GM12878 (cell line): ENCODE measurements around the gene ATP13A4. TPM values are rescaled to one million over a fixed set of nuclear protein-coding genes. Genes with fewer than 3 reads are reported as not detected.

Source experiments
- ATF7 ChIP-seq: fragments of 450-650 bp; IDR thresholded peaks from 2 replicates; pipeline ENCODE4 v1.6.1; 2016; ENCODE audit warnings: low read depth, mild to moderate bottlenecking
- CBX5 ChIP-seq: sonication (generic); IDR thresholded peaks from 2 replicates; pipeline ENCODE4 v1.6.1; 2016; ENCODE audit warnings: low read depth, moderate library complexity, mild to moderate bottlenecking, inconsistent platforms
- EED ChIP-seq: sonication (generic); IDR thresholded peaks from 2 replicates; pipeline ENCODE4 v1.6.1; 2016; ENCODE audit warnings: antibody characterized with exemption, low read depth
- EZH2 ChIP-seq: IDR thresholded peaks from 2 replicates; pipeline ENCODE4 v1.6.1; 2012; ENCODE audit warnings: low read depth, mild to moderate bottlenecking, control low read depth, inconsistent platforms, low read length, borderline replicate concordance; ENCODE audit not compliant: control insufficient read depth
- FOS ChIP-seq: IDR thresholded peaks from 3 replicates; pipeline ENCODE4 v1.6.1; 2011; ENCODE audit warnings: borderline replicate concordance; ENCODE audit not compliant: insufficient read length; ENCODE audit errors: extremely low read depth
- HSF1 ChIP-seq: fragments of 150-350 bp; IDR thresholded peaks from 2 replicates; pipeline ENCODE4 v1.6.1; 2014; ENCODE audit warnings: mild to moderate bottlenecking, low read depth, low read length
- KLF5 ChIP-seq: fragments of 450-650 bp; IDR thresholded peaks from 2 replicates; pipeline ENCODE4 v1.6.1; 2014; ENCODE audit warnings: mild to moderate bottlenecking; ENCODE audit not compliant: partially characterized antibody
- MAX ChIP-seq: IDR thresholded peaks from 2 replicates; pipeline ENCODE4 v1.6.1; 2012; ENCODE audit warnings: low read depth, low read length, improper control_type of control experiment
- MXI1 ChIP-seq: fragments of 150-350 bp; IDR thresholded peaks from 2 replicates; pipeline ENCODE4 v1.6.1; 2011; ENCODE audit warnings: low read depth, mild to moderate bottlenecking, inconsistent platforms, low read length, improper control_type of control experiment
- MYC ChIP-seq: IDR thresholded peaks from 2 replicates; pipeline ENCODE4 v1.6.1; 2011; ENCODE audit warnings: mild to moderate bottlenecking, low read length, moderate library complexity, inconsistent platforms; ENCODE audit not compliant: insufficient read depth, insufficient replicate concordance, insufficient read length, severe bottlenecking
- RAD51 ChIP-seq: fragments of 450-650 bp; IDR thresholded peaks from 2 replicates; pipeline ENCODE4 v1.6.1; 2016; ENCODE audit warnings: moderate library complexity, mild to moderate bottlenecking, inconsistent platforms
- RUNX3 ChIP-seq: IDR thresholded peaks from 2 replicates; pipeline ENCODE4 v1.6.1; 2012; ENCODE audit warnings: low read length, inconsistent platforms
- SMARCA5 ChIP-seq: fragments of 450-650 bp; IDR thresholded peaks from 2 replicates; pipeline ENCODE4 v1.6.1; 2017; ENCODE audit warnings: mild to moderate bottlenecking
- SUPT20H ChIP-seq: IDR thresholded peaks from 2 replicates; pipeline ENCODE4 v1.6.1; 2011; ENCODE audit warnings: low read depth, mild to moderate bottlenecking, low read length, moderate library complexity, borderline replicate concordance; ENCODE audit not compliant: control insufficient read depth
- ZNF592 ChIP-seq: fragments of 450-650 bp; IDR thresholded peaks from 2 replicates; pipeline ENCODE4 v1.6.1; 2017; ENCODE audit warnings: mild to moderate bottlenecking, moderate library complexity
- polyA plus RNA-seq, 11 experiments: library from polyadenylated mRNA; depleted of rRNA in 4 of 11; unstranded in 6 of 11; stranded (reverse) in 5 of 11; fragments of >200 nt; fragmentation: Nextera tagmentation in 4 of 11; fragmentation: Illumina TruSeq in 1 of 11; extraction: Ambion mirVana in 4 of 11; extraction: Trizol in 1 of 11; gene quantifications; 1 replicate in 1 of 11; 2 replicates in 10 of 11; pipeline versions ENCODE4 v1.2.1 to v1.2.3, GENCODE V29; 2011 to 2016; ENCODE audit warnings: inconsistent platforms in 2 of 11, missing spikeins in 2 of 11, low read depth in 1 of 11
- total RNA-seq, 4 experiments: library from RNA; depleted of rRNA in 3 of 4; stranded (reverse); fragments of >200 nt in 3 of 4; fragmentation: Illumina TruSeq in 1 of 4; extraction: Trizol in 1 of 4; gene quantifications; 2 replicates each; pipeline versions ENCODE4 v1.2.1 to v1.2.3, GENCODE V29; 2013 to 2021

The ATP13A4 gene
- total and polyA plus RNA-seq, 10 of the 15 experiments (the other 5 are each of a cell fraction or from before 2014, with no cell fraction given): 0.29 to 1.7 (median 1.0) TPM; not detected in 1

- no peak for TF ChIP-seq ZNF592
- no peak for TF ChIP-seq ATF7
- TF ChIP-seq MYC: no peak
- TF ChIP-seq SMARCA5: no peak
- TF ChIP-seq CBX5: no peak
- TF ChIP-seq EED: no peak
- TF ChIP-seq FOS: no peak
- TF ChIP-seq RAD51: no peak
- no peak for TF ChIP-seq MAX
- no peak for TF ChIP-seq SUPT20H
- TF ChIP-seq KLF5: no peak
- TF ChIP-seq EZH2: no peak
- no peak for TF ChIP-seq RUNX3
- TF ChIP-seq MXI1: no peak
- no peak for TF ChIP-seq HSF1
Measured at GRCh38 chr3:193545304-193545703, 9.4 kb downstream of the ATP13A4 start (continued).
